WTC11 (cell line): ENCODE measurements around the gene IL1R1.

Source experiments
- CTCF ChIP-seq: fragments of 200-600 bp; IDR thresholded peaks from 2 replicates; pipeline ENCODE4 v1.8.0; 2022; ENCODE audit warnings: antibody characterized with exemption
- JUN ChIP-seq: sonication (generic); formaldehyde crosslinking; IDR thresholded peaks from 2 replicates; pipeline ENCODE4 v1.8.0; 2023; ENCODE audit warnings: mild to moderate bottlenecking, missing genetic modification reagents
- NFYB ChIP-seq: sonication (generic); formaldehyde crosslinking; conservative IDR thresholded peaks from 2 replicates; pipeline ENCODE4 v1.8.0; 2022; ENCODE audit warnings: low read depth, missing genetic modification reagents
- SP1 ChIP-seq: sonication (generic); formaldehyde crosslinking; conservative IDR thresholded peaks from 2 replicates; pipeline ENCODE4 v1.8.1; 2022; ENCODE audit warnings: missing genetic modification reagents
- TF ChIP-seq, protein P1 (sequence below): sonication (generic); formaldehyde crosslinking; IDR thresholded peaks from 2 replicates; pipeline ENCODE4 v1.8.0; 2023; ENCODE audit warnings: missing genetic modification reagents

GRCh38 chr2:102197389-102198137, 55.0 kb downstream of the IL1R1 start:
- no peak for TF ChIP-seq CTCF
- TF ChIP-seq NFYB (CRISPR knock-in tag) = no peak
- TF ChIP-seq JUN (CRISPR knock-in tag) = no peak
- TF ChIP-seq, protein P1, sequence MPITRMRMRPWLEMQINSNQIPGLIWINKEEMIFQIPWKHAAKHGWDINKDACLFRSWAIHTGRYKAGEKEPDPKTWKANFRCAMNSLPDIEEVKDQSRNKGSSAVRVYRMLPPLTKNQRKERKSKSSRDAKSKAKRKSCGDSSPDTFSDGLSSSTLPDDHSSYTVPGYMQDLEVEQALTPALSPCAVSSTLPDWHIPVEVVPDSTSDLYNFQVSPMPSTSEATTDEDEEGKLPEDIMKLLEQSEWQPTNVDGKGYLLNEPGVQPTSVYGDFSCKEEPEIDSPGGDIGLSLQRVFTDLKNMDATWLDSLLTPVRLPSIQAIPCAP (CRISPR knock-in tag) = no peak
- no peak for TF ChIP-seq SP1 (CRISPR knock-in tag)
